A673 (cell line): ENCODE data around the gene KIF19.

Experiments used
- CTCF ChIP-seq: fragments of 300-800, 200-600 bp; sonication (generic); conservative IDR thresholded peaks from 2 replicates; pipeline ENCODE4 v1.5.1; 2017; ENCODE audit warnings: low read depth, mild to moderate bottlenecking, antibody characterized with exemption, low read length, moderate library complexity, mixed read lengths
- EZH2 ChIP-seq: fragments of 200-600 bp; sonication (generic); IDR thresholded peaks from 2 replicates; pipeline ENCODE4 v1.6.1; 2017; ENCODE audit warnings: borderline replicate concordance, low read depth, mild to moderate bottlenecking, mixed read lengths, antibody characterized with exemption, low read length; ENCODE audit not compliant: poor library complexity, severe bottlenecking

- no peak for TF ChIP-seq EZH2
- TF ChIP-seq CTCF: no peak
Observed at GRCh38 chr17:74282587-74283370, 43.2 kb upstream of the KIF19 start.
